GM18907 (cell line): ENCODE data around the gene WDR48.

Source experiments
- ATAC-seq: cut with Tn5 transposase; IDR thresholded peaks from one replicate; pipeline ENCODE4 v1.9.1; 2021; ENCODE audit warnings: mild to moderate bottlenecking, moderate library complexity; ENCODE audit not compliant: unreplicated experiment

The WDR48 gene

GRCh38 chr3:39100500-39100886, 48.7 kb downstream of the WDR48 start:
- ATAC-seq = no peak

GRCh38 chr3:39101022-39101689, 49.3 kb downstream of the WDR48 start:
- no peak for ATAC-seq

GRCh38 chr3:39102504-39103323, 50.9 kb downstream of the WDR48 start:
- ATAC-seq = no peak

GRCh38 chr3:39103324-39103693, 51.5 kb downstream of the WDR48 start:
- ATAC-seq = no peak

- no peak for ATAC-seq
Measured at GRCh38 chr3:39103791-39104552, 52.2 kb downstream of the WDR48 start.

- ATAC-seq = no peak
Measured at GRCh38 chr3:39104961-39105686, 53.3 kb downstream of the WDR48 start.

GRCh38 chr3:39105687-39106063, 53.9 kb downstream of the WDR48 start:
- no peak for ATAC-seq

- ATAC-seq = no peak
Measured at GRCh38 chr3:39106281-39106811, 54.5 kb downstream of the WDR48 start.

- peak; percentile 2 for ATAC-seq
Measured at GRCh38 chr3:39106851-39107387, 55.1 kb downstream of the WDR48 start.

- peak; percentile 48 for ATAC-seq
Measured at GRCh38 chr3:39107388-39108199, 55.8 kb downstream of the WDR48 start, which contains the start of the genes GORASP1 and TTC21A. Gene GORASP1, minus strand, starts transcription at chr3:39107627. Its CDS starts 86 bp downstream, at chr3:39107541. Gene TTC21A, plus strand, starts transcription at chr3:39107680. Its CDS starts 158 bp downstream, at chr3:39107838.

- ATAC-seq = peak; percentile 83
Measured at GRCh38 chr3:39108200-39108710, 56.4 kb downstream of the WDR48 start.

- no peak for ATAC-seq
Measured at GRCh38 chr3:39109086-39109485, 57.3 kb downstream of the WDR48 start.

- no peak for ATAC-seq
Measured at GRCh38 chr3:39110041-39110639, 58.3 kb downstream of the WDR48 start.

GRCh38 chr3:39112113-39112512, 60.3 kb downstream of the WDR48 start:
- no peak for ATAC-seq

- ATAC-seq = no peak
Measured at GRCh38 chr3:39112535-39112934, 60.7 kb downstream of the WDR48 start.

- ATAC-seq = no peak
Measured at GRCh38 chr3:39113291-39113690, 61.5 kb downstream of the WDR48 start.

- no peak for ATAC-seq
Measured at GRCh38 chr3:39114456-39114855, 62.6 kb downstream of the WDR48 start.

- no peak for ATAC-seq
Measured at GRCh38 chr3:39115870-39116269, 64.1 kb downstream of the WDR48 start.

GRCh38 chr3:39118079-39118478, 66.3 kb downstream of the WDR48 start:
- no peak for ATAC-seq
